HG03064 (cell line): Measurements from ENCODE around the gene MRPL1.
"Not testable (repeated sequence)": the region's sequence is repeated elsewhere in the genome, so short reads cannot be mapped to it uniquely, and the experiment has no call there.

Source experiments
- ATAC-seq: cut with Tn5 transposase; IDR thresholded peaks from one replicate; pipeline ENCODE4 v1.9.1; 2021; ENCODE audit warnings: low read depth; ENCODE audit not compliant: unreplicated experiment

MRPL1 gene

DNA sequence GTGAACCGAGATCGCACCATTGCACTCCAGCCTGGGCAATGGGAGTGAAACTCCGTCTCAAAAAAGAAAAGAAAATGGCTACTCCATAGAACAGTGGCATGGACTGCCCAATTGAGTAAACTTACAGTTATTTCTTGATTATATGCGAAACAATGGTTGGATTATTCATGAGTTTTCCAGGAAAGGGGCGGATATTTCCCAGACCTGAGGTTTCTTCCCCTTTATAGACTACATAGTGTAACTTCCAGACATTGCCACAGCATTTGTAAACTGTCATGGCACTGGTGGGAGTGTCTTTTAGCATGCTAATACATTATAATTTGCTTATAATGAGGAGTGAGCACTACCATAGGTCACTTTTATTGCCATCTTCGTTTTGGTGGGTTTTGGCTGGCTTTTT, 14.1 kb upstream of the MRPL1 start:
- no peak for ATAC-seq

DNA sequence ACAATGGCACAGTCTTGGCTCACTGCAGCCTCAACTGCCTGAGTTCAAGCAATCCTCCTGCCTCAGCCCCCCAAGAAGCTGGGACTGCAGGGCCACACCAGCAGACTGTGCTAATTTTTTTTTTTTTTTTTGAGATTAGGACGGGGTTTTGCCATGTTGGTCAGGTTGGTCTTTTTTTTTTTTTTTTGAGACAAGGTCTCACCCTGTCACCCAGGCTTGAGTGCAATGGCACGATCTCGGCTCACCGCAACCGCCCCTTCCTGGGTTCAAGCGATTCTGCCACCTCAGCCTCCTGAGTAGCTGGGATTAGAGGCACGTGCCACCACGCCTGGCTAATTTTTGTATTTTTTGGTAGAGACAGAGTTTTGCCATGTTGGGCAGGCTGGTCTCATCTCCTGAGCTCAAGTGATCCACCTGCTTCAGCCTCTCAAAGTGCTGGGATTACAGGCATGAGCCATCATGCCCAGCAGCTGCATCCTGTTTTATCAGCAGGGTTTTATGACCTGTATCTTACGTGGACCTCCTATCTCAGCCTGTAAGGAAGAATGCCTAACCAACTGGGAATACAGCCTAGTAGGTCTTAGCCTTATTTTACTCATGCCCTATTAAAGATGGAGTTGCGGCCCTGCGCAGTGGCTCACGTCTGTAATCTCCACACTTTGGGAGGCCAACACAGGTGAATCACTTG, 13.2 kb upstream of the MRPL1 start:
- ATAC-seq, result no peak

DNA sequence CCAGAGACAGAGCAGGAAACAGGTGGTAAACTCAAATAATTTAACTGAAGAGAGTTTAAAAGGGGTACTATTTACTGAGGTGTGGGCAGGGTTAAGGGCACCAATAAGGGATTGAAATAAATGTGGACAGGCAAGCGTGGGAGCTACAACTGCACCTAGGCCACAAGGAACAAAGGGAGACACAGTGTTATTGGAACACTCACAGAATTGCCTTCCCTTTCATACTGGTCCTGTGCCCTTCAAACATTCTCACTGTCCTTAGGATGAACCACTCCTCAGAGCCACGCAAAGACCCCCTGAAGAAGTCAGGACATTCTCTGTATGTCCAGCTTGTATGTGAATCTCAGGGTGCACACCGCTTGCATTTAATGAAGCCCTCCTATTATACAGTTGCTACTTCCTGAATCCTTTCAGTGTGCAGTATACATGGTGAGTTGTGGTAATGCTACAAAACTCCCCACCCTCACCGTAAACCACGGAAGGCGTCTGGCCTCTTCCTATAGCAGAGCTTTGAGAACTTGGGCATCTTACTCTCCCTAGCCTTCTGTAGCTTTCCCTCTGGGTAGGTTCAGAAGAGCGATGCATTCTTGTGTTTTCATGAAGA, 9.6 kb upstream of the MRPL1 start:
- ATAC-seq, result peak; percentile 93

- no peak for ATAC-seq
Measured at GRCh38 chr4:77854431-77855111, 8.1 kb upstream of the MRPL1 start.

DNA sequence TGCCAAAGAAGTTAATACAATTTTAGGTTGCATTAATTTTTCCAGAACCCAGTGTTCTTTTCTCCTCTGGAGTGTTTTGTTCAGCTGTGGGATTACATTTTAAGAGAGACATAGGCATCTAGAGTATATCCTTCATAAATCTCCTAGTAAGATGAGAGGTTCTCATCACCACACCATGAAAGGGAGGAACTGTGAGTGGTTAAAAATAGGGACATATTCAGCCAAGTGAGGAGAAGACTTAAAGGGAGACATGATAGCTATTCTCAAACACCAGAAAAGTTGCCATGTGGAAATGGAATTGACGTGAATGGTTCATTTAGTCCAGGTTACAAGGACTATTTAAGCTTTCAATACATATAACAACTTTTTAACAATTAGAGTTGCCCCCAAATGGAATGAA, 6.5 kb upstream of the MRPL1 start:
- no peak for ATAC-seq

GRCh38 chr4:77859256-77859655, 3.4 kb upstream of the MRPL1 start:
- ATAC-seq, result no peak

GRCh38 chr4:77861495-77861894, 1.1 kb upstream of the MRPL1 start:
- no peak for ATAC-seq

DNA sequence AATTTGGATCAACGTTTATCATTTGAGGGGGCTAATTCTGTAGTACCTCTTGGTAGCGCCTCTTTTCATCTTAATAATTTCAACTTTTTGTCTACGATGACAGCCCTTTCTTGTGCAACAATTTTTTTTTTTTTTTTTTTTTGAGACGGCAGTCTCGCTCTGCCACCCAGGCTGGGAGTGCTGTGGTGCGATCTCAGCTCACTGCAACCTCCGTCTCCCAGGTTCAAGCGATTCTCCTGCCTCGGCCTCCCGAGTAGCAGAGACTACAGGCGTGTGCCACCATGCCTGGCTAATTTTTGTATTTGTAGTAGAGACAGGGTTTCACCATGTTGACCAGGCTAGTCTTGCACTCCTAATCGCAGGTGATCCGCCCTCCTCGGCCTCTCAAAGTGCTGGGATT, 711 bp downstream of the MRPL1 start:
- ATAC-seq, result not testable (repeated sequence)

GRCh38 chr4:77865259-77865658, 2.6 kb downstream of the MRPL1 start:
- ATAC-seq, result no peak

DNA sequence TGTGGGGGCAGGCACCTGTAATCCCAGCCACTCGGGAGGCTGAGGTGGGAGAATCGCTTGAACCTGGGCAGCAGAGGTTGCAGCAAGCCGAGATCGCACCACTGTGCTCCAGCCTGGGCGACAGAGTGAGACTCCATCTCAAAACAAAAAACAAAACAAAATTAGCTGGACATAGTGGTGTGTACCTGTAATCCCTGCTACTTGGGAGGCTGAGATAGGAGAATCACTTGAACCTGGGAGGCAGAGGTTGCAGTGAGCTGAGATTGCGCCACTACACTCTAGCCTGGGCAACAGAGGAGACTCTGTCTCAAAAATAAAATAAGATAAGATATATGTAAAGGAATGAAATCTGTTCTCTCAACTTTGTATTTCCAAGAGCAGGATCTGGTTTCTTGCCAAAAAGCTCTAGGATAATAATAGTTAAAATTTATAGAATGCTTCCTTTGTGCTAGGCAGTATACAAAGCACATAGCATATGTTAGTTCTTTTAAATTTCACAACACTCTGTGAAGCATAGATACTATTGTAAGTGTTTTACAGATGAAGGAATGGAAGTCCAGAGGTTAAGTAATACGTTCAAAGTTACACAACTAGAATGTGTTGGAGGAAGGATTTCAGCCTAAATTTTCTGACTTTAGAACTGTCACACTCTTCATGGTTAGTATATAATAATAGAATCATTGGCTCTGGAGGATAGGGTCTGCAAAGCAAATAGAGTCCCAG, 10.3 kb downstream of the MRPL1 start:
- no peak for ATAC-seq

DNA sequence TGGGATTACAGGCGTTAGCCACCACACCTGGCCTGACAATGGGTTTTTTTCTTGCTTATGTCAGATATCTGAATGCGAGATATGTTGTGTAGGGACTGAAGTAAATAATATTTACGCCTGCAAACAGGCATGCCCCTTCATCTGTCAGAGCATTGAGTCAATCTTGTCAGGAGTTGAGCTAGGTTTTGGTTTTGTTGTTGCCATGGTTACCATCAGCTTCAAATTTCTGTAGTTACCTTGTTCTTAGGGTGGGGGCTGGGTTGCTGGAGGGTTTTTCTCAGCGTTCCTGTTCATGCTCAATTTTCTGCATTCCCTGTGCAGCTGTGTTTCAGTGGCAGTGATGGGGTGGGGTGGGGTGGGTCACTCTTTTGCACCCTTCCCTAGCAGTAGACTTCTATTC, 14.5 kb downstream of the MRPL1 start:
- no peak for ATAC-seq

GRCh38 chr4:77877771-77878565, 15.3 kb downstream of the MRPL1 start:
- ATAC-seq, result no peak

- no peak for ATAC-seq
Measured at GRCh38 chr4:77880784-77881183, 18.2 kb downstream of the MRPL1 start.

DNA sequence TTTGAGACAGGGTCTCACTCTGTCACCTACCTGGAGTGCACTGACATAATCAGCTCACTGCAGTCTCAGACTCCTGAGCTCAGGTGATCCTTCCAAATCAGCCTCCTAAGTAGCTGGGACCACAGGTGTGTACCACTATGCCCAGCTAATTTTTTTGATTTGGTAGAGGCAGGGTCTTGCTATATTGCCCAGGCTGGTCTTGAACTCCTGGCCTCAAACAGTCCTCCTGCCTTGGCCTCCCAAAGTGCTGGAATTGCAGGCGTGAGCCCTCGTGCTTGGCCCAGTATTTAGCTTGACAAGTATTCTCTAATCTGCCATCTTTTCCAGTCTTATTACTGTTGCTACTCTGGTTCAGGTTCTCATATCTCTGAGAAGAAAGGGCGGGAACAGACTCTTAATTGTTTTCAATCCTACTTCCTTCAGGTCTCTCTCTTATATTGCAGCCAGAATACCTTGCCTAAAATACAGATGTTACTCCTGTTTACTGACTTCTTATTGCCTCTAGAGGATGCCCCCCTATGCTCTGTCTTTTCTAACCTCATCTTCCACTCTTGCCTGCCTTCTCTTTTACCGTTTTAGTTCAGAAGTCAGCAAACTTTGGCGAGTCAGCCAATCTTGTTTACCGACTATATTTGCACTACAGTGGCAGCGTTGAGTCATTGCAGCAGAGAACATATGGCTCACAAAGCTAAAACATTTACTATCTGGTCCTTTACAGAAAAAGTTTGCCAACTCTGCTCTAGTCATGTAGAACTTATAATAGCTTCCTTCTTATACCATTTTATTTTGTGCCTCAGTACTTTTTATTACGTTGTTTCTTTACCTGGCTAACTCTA, 19.0 kb downstream of the MRPL1 start:
- ATAC-seq, result no peak

DNA sequence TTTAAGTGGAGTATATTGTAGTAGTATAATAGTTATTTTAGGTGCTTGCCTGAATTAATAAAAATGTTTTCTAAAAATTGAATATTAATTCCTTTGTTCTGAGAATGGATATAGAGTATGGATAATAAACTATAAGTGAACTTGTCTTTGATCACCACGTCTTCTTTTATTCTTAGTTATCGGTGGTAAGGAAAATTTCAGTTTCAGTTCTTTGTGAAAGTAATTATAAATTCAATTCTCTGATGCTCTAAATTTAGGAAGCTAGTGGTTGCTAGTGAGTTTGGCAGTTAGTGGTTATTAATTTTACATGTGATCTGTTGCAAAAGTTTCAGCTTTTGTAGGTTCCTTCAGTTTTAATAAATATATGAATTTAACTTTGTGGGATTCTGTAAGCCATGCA, 30.8 kb downstream of the MRPL1 start:
- ATAC-seq, result no peak

GRCh38 chr4:77899607-77900006, 37.0 kb downstream of the MRPL1 start:
- no peak for ATAC-seq

DNA sequence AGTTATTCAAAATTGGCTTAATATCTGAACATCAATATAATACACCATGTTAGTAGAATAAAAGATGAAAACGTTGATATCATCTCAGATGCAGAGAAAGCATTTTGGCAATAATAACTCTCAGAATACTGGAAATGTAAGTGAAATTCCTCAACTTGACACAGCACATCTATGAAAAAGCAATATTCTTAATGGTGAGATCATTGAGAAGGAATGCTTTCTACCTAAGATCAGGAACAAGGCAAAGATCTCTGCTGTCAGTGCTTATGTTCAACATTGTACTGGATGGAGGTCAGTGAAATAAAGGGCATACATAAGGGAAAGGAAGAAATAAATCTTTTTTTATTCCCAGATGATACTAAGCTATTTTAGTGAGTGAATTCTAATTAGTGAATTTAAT, 40.6 kb downstream of the MRPL1 start:
- no peak for ATAC-seq

GRCh38 chr4:77905651-77906263, 43.1 kb downstream of the MRPL1 start:
- no peak for ATAC-seq

DNA sequence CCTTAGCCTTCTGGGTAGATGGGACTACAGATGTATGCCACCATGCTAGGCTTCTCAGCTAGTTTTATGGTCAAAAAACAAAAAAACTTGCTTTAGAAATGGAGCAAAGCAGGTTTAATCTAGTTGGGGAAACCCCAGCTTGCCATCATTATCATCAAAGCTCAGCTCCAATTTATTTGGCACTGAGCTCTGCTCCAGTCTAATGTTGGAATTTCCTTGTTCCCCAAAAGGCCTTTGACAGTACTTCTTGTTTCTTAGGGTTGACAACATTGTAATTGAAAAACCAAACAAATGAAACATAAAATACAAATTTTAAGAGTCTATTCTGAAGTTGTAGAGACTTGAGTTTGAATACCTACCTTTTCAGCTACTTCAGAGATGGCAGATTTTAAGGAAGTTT, 48.0 kb downstream of the MRPL1 start:
- ATAC-seq, result no peak
